Right lobe of liver (tissue), 4 donors: ENCODE data around the gene C4BPB.

ENCODE experiments used
- POLR2A ChIP-seq: fragments of 450-650 bp; IDR thresholded peaks from one replicate; pipeline ENCODE4 v1.6.1; 2017; ENCODE audit warnings: antibody characterized with exemption, mild to moderate bottlenecking
- TF ChIP-seq, protein P1 (sequence below), 4 donors: fragments of 200-600 bp in 3 of 4; fragments of 450-650 bp in 1 of 4; IDR thresholded peaks; one replicate each; pipeline versions ENCODE4 v1.5.1 to v1.8.0; 2016 to 2022; ENCODE audit warnings: antibody characterized with exemption in 4 of 4, mild to moderate bottlenecking in 2 of 4
- donor health status: DM: no; HTN: no; CAD: no.
- donor health status: DM: no; HTN: no; CAD: no.
- donor health status: DM: no; HTN: yes; CAD: no.

DNA sequence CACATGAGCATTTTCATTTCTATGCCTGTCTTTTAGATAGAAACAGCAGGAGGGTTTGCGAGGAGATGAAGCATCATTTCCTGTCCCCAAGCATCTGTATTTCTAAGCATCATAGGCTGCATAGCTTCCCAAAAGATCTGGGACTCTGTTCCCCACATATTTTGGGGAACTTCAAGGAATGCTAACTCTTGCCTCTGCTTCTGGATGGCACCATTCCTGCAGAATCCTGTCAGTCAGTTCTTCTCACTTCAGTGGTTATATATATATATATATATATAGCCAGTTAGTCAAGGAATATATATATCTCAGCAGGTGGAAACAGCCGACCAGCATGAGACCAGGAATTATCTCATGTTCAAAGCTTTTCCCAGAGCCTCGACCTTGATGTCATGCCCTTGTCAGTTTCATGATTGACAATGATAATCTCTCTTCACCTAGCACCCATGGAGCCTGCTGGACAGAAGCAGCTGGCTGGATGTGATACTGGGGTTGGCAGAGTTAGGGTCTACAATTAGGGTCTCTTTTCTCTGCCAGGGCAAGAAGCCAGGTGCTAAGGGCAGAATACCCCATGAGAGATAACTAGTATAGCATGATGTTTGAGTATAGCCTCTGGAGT lies 33.2 kb upstream of the C4BPB start:
- TF ChIP-seq, protein P1, sequence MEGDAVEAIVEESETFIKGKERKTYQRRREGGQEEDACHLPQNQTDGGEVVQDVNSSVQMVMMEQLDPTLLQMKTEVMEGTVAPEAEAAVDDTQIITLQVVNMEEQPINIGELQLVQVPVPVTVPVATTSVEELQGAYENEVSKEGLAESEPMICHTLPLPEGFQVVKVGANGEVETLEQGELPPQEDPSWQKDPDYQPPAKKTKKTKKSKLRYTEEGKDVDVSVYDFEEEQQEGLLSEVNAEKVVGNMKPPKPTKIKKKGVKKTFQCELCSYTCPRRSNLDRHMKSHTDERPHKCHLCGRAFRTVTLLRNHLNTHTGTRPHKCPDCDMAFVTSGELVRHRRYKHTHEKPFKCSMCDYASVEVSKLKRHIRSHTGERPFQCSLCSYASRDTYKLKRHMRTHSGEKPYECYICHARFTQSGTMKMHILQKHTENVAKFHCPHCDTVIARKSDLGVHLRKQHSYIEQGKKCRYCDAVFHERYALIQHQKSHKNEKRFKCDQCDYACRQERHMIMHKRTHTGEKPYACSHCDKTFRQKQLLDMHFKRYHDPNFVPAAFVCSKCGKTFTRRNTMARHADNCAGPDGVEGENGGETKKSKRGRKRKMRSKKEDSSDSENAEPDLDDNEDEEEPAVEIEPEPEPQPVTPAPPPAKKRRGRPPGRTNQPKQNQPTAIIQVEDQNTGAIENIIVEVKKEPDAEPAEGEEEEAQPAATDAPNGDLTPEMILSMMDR (IDR thresholded peaks at IDR 0.05), result no peak
- TF ChIP-seq POLR2A, result no peak
